GM18505 (cell line): ENCODE results near the gene OVOL2.

Experiments
- ATAC-seq: cut with Tn5 transposase; IDR thresholded peaks from one replicate; pipeline ENCODE4 v1.9.1; 2021; ENCODE audit not compliant: unreplicated experiment
- POLR2A ChIP-seq: IDR thresholded peaks from 4 replicates; pipeline ENCODE4 v1.6.1; 2011; ENCODE audit warnings: borderline replicate concordance; ENCODE audit not compliant: insufficient read depth, insufficient read length; ENCODE audit errors: extremely low read depth

OVOL2 gene

GRCh38 chr20:17998446-17998845 is 59.3 kb downstream of the OVOL2 start:
- ATAC-seq = no peak
- no peak for TF ChIP-seq POLR2A

DNA sequence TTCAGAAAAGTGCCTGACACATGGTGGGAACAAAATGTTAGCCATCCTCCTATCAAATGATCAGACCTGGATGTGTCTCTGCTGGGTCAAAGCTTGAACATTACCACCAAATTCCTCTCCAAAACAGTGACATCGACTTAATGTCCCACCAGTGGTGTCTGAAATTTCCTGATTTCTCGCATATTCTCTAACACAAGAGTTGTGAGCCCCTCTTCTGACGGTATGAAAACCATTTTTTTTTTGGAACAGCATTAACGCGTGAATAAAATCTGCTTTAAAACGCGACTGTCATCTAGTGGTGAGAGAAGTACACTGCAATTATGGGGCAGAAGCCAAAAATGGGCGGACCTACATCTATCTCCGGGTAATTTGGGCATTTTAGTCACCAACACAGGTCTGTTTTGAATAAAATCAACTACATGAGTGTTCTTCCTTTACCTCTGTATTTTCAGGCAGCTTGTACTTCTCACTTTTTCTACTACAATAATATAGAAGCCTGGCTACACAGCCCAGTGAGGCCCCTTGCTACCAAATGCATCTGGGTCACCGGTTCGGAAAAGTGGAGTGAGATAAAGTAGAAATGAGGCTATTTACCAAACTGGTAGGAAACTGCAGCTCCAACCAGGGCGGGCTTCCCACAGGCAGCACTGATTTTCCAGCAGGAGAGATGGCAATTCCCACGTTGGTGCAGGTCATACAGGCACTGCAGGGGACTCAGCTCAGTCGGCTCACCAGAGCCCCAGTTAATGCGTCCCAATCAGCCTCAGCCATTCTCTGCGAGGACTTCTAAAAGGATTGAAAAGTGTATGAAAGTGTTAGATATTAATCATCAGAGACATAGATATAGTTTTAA is 61.5 kb downstream of the OVOL2 start:
- no peak for ATAC-seq
- no peak for TF ChIP-seq POLR2A

DNA sequence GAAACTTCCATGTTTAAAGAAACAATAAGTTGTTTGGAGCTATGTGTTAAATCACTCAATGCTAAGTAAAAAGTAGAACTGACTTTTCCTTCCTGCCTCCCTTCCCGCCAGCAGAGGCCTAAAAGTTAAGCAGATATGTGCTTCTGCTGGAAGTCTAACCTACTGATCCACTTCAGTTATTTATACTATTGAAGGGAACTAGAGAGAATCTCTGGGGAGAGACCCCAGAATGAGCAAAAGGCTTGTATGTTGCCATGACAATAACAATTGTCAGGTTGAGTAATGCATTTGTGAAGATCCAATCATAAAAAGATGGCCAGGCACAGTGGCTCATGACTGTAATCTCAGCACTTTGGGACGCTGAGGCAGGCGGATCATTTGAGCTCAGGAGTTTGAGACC is 64.2 kb downstream of the OVOL2 start:
- no peak for ATAC-seq
- TF ChIP-seq POLR2A = no peak

DNA sequence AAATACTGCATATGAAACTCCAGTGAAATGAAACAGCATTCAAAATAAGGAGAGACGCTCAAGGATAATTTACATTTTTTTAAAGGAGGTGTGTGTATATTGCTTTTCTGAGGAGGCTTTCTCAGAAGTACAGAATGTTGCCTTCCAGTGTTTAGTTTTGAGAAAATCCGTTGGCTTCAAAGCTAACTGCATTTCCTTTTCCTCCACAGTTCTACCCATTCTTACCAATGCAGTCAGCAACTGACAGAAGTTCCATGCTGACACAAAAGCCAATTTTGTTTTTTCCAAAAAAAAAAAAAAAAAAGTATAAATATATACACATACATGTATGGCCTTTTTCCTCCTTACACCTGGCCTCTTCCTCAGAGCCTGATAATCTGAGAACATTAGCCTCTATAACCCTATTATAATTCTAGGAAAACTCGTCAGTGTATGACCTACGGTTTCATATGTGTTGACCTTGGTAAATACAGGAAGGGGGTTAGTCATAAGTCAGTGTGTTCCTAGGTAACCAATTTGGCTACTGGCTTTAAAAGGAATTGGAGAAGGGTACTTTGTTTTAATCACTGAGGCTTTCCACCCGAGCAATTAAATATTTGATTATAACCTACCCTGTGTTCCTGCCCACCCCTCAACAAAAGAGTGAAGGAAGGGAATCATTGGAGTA is 64.7 kb downstream of the OVOL2 start:
- no peak for ATAC-seq

GRCh38 chr20:17992224-17992637 is 65.5 kb downstream of the OVOL2 start:
- no peak for ATAC-seq
- TF ChIP-seq POLR2A = no peak

More for the DNA sequence above, 64.7 kb downstream of the OVOL2 start:
- no peak for TF ChIP-seq POLR2A

GRCh38 chr20:17990278-17990972 is 67.3 kb downstream of the OVOL2 start:
- ATAC-seq = no peak

DNA sequence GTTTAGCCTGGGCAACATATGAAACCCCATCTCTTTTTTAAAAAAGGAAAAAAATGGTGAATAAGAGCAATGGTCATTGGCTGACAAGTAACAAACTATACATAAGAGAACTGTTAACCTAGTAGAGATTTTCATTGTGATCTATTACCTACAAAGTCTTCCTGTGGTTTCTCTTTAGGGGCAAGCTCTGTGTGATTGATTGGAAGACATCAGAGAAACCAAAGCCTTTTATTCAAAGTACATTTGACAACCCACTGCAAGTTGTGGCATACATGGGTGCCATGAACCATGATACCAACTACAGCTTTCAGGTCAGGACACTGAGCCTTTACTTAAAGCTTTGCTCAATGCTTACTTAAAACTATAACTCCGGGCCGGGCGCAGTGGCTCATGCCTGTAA is 69.7 kb downstream of the OVOL2 start:
- no peak for TF ChIP-seq POLR2A
- no peak for ATAC-seq

More at GRCh38 chr20:17990278-17990972, 67.3 kb downstream of the OVOL2 start:
- no peak for TF ChIP-seq POLR2A

GRCh38 chr20:17985388-17986018 is 72.2 kb downstream of the OVOL2 start:
- TF ChIP-seq POLR2A = no peak
- ATAC-seq = no peak

GRCh38 chr20:17976305-17976704 is 81.4 kb downstream of the OVOL2 start:
- TF ChIP-seq POLR2A = no peak
- ATAC-seq = no peak
